DLD1 (cell line): Measurements from ENCODE around the gene PRKAG2.
"Not testable (repeated sequence)": the region's sequence is repeated elsewhere in the genome, so short reads cannot be mapped to it uniquely, and the experiment has no call there.

Source experiments
- in situ Hi-C: cut with HindIII; loops from 2 replicates; pipeline ENCODE4 v1.10.0; 2017; ENCODE audit warnings: low sequenced_read_pairs

Gene PRKAG2

GRCh38 chr7:151790830-151791620 lies 85.9 kb downstream of the PRKAG2 start:
- in situ Hi-C loops = no loop called here

- in situ Hi-C loops = no loop called here
These were observed 86.7 kb downstream of the PRKAG2 start for GRCh38 chr7:151790095-151790829.

- in situ Hi-C loops = no loop called here
These were observed 87.5 kb downstream of the PRKAG2 start for GRCh38 chr7:151789380-151789947.

- in situ Hi-C loops = no loop called here
These were observed 89.6 kb downstream of the PRKAG2 start for GRCh38 chr7:151787348-151787747.

- in situ Hi-C loops = no loop called here
These were observed 90.0 kb downstream of the PRKAG2 start for GRCh38 chr7:151786936-151787335.

GRCh38 chr7:151786241-151786640 lies 90.7 kb downstream of the PRKAG2 start:
- in situ Hi-C loops = no loop called here

- in situ Hi-C loops = no loop called here
These were observed 91.3 kb downstream of the PRKAG2 start for GRCh38 chr7:151785681-151785965.

- in situ Hi-C loops = no loop called here
These were observed 91.8 kb downstream of the PRKAG2 start for GRCh38 chr7:151784853-151785680.

GRCh38 chr7:151783958-151784575 lies 92.8 kb downstream of the PRKAG2 start:
- in situ Hi-C loops = no loop called here

- in situ Hi-C loops = no loop called here
These were observed 94.1 kb downstream of the PRKAG2 start for GRCh38 chr7:151782598-151783448.

- in situ Hi-C loops = not testable (repeated sequence)
These were observed 94.7 kb downstream of the PRKAG2 start for GRCh38 chr7:151782256-151782597.

- in situ Hi-C loops = no loop called here
These were observed 95.6 kb downstream of the PRKAG2 start for GRCh38 chr7:151781161-151781845.

- in situ Hi-C loops = no loop called here
These were observed 96.3 kb downstream of the PRKAG2 start for GRCh38 chr7:151780631-151781030.

GRCh38 chr7:151779678-151780077 lies 97.2 kb downstream of the PRKAG2 start:
- in situ Hi-C loops = no loop called here

- in situ Hi-C loops = no loop called here
These were observed 97.7 kb downstream of the PRKAG2 start for GRCh38 chr7:151779255-151779654.

- in situ Hi-C loops = no loop called here
These were observed 98.8 kb downstream of the PRKAG2 start for GRCh38 chr7:151777908-151778670.

- in situ Hi-C loops = no loop called here
These were observed 99.4 kb downstream of the PRKAG2 start for GRCh38 chr7:151777495-151777880.

- in situ Hi-C loops = no loop called here
These were observed 99.9 kb downstream of the PRKAG2 start for GRCh38 chr7:151776876-151777494.
